MM.1S (cell line): ENCODE results near the gene ZFYVE28.

Source experiments
- DNase-seq: peaks from one replicate; pipeline ENCODE4 v3.0.0-alpha.2; 2015
- H2AFZ ChIP-seq: fragments of 300-600 bp; sonication (generic); 2 replicates; pipeline ENCODE4 v1.6.0; 2016; ENCODE audit warnings: antibody characterized with exemption, low read length
- H3F3A ChIP-seq: fragments of 300-600 bp; sonication (generic); 2 replicates; pipeline ENCODE4 v1.6.1; 2016; ENCODE audit warnings: mild to moderate bottlenecking, antibody characterized with exemption, low read length, moderate library complexity, mixed read lengths; ENCODE audit not compliant: insufficient read depth
- H3K27ac ChIP-seq: fragments of 300-600 bp; sonication (generic); 2 replicates; pipeline ENCODE4 v1.5.1; 2016; ENCODE audit warnings: mild to moderate bottlenecking, low read length
- H3K27me3 ChIP-seq: fragments of 300-600 bp; sonication (generic); replicated peaks from 2 replicates; pipeline ENCODE4 v1.6.0; 2016; ENCODE audit warnings: low read length; ENCODE audit not compliant: insufficient read depth
- H3K36me3 ChIP-seq: fragments of 300-600 bp; sonication (generic); replicated peaks from 2 replicates; pipeline ENCODE4 v1.6.1; 2016; ENCODE audit warnings: mild to moderate bottlenecking, low read length, mixed read lengths; ENCODE audit not compliant: insufficient read depth
- H3K4me1 ChIP-seq: fragments of 300-600 bp; sonication (generic); 2 replicates; pipeline ENCODE4 v1.6.1; 2016; ENCODE audit warnings: low read length, mixed read lengths
- H3K4me2 ChIP-seq: fragments of 300-600 bp; sonication (generic); 2 replicates; pipeline ENCODE4 v1.6.0; 2016; ENCODE audit warnings: low read depth, low read length
- H3K4me3 ChIP-seq: fragments of 300-600 bp; sonication (generic); 2 replicates; pipeline ENCODE4 v1.5.1; 2016; ENCODE audit warnings: low read length, mixed read lengths
- H3K79me2 ChIP-seq: fragments of 300-600 bp; sonication (generic); 2 replicates; pipeline ENCODE4 v1.6.1; 2016; ENCODE audit warnings: mixed run types, low read length, mixed read lengths
- H3K9ac ChIP-seq: fragments of 300-600 bp; sonication (generic); 2 replicates; pipeline ENCODE4 v1.6.1; 2016; ENCODE audit warnings: low read length, mixed read lengths
- H3K9me2 ChIP-seq: fragments of 300-600 bp; sonication (generic); replicated peaks from 2 replicates; pipeline ENCODE4 v1.6.1; 2016; ENCODE audit warnings: mild to moderate bottlenecking, low read length, mixed read lengths; ENCODE audit not compliant: insufficient read depth
- H3K9me3 ChIP-seq: fragments of 300-600 bp; sonication (generic); replicated peaks from 2 replicates; pipeline ENCODE4 v1.6.1; 2016; ENCODE audit warnings: mild to moderate bottlenecking, low read length, mixed read lengths; ENCODE audit not compliant: insufficient read depth
- H4K20me1 ChIP-seq: fragments of 300-600 bp; sonication (generic); 2 replicates; pipeline ENCODE4 v1.6.1; 2016; ENCODE audit warnings: mild to moderate bottlenecking, low read length, moderate library complexity, mixed read lengths; ENCODE audit not compliant: insufficient read depth
- CTCF ChIP-seq: fragments of 300-600 bp; sonication (generic); IDR thresholded peaks from 2 replicates; pipeline ENCODE4 v1.5.1; 2016; ENCODE audit warnings: antibody characterized with exemption, low read length, mixed read lengths
- EZH2 ChIP-seq: fragments of 300-600 bp; sonication (generic); optimal IDR thresholded peaks from 2 replicates; pipeline ENCODE3; 2017; ENCODE audit warnings: low read depth, mild to moderate bottlenecking, antibody characterized with exemption, low read length, mixed read lengths
- EZH2phosphoT487 ChIP-seq: fragments of 300-600 bp; sonication (generic); IDR thresholded peaks from 2 replicates; pipeline ENCODE4 v1.6.1; 2018; ENCODE audit warnings: antibody characterized with exemption, low read length

The ZFYVE28 gene

GRCh38 chr4:2295500-2295899, 122.9 kb downstream of the ZFYVE28 start:
- H3K79me2 ChIP-seq: no peaks in the 10 kb centered on the region
- H3K36me3 ChIP-seq: no peaks in the 10 kb centered on the region
- no peaks in the 10 kb centered on the region for H3K4me1 ChIP-seq
- no peak overlapping the region for H2AFZ ChIP-seq
- no peaks in the 10 kb centered on the region for H3F3A ChIP-seq
- TF ChIP-seq EZH2phosphoT487 (no peak), EZH2 (no peak)
- no peaks in the 10 kb centered on the region for H4K20me1 ChIP-seq
- H3K27ac ChIP-seq: no peak overlapping the region
- H3K4me3 ChIP-seq: no peak overlapping the region
- no peak for DNase-seq
- no peaks in the 10 kb centered on the region for H3K27me3 ChIP-seq
- no peak overlapping the region for H3K9ac ChIP-seq
- no peaks in the 10 kb centered on the region for H3K9me2 ChIP-seq
- H3K9me3 ChIP-seq: no peaks in the 10 kb centered on the region
- no peak overlapping the region for H3K4me2 ChIP-seq

GRCh38 chr4:2292646-2293108, 125.8 kb downstream of the ZFYVE28 start:
- no peaks in the 10 kb centered on the region for H3K9me2 ChIP-seq
- H3K4me1 ChIP-seq: no peaks in the 10 kb centered on the region
- H2AFZ ChIP-seq: no peak overlapping the region
- no peak overlapping the region for H3K9ac ChIP-seq
- H3K4me2 ChIP-seq: no peak overlapping the region
- TF ChIP-seq CTCF (no peak), EZH2 (no peak), EZH2phosphoT487 (no peak)
- no peaks in the 10 kb centered on the region for H3F3A ChIP-seq
- H3K9me3 ChIP-seq: no peaks in the 10 kb centered on the region
- no peaks in the 10 kb centered on the region for H3K79me2 ChIP-seq
- H3K36me3 ChIP-seq: no peaks in the 10 kb centered on the region
- no peak overlapping the region for H3K27ac ChIP-seq
- no peak for DNase-seq
- no peak overlapping the region for H3K4me3 ChIP-seq
- no peaks in the 10 kb centered on the region for H4K20me1 ChIP-seq
- no peaks in the 10 kb centered on the region for H3K27me3 ChIP-seq

- Histone ChIP-seq H3K79me2 (no peaks in the 10 kb centered on the region), H4K20me1 (no peaks in the 10 kb centered on the region), H3K9me3 (no peaks in the 10 kb centered on the region), H3K27me3 (no peaks in the 10 kb centered on the region), H2AFZ (no peak overlapping the region), H3K4me1 (no peaks in the 10 kb centered on the region), H3F3A (no peaks in the 10 kb centered on the region), H3K9me2 (no peaks in the 10 kb centered on the region), H3K27ac (no peak overlapping the region), H3K4me3 (no peak overlapping the region), H3K4me2 (no peak overlapping the region), H3K9ac (no peak overlapping the region), H3K36me3 (no peaks in the 10 kb centered on the region)
- DNase-seq: no peak
- TF ChIP-seq EZH2phosphoT487 (no peak), CTCF (no peak), EZH2 (no peak)
Measured at GRCh38 chr4:2291705-2292645, 126.5 kb downstream of the ZFYVE28 start.
